GM23338 (cell line): ENCODE data around the gene GPC6. TPM values are rescaled to one million over a fixed set of nuclear protein-coding genes. Genes with fewer than 3 reads are reported as not detected.

Experiments
- ATAC-seq: fragments of 200-7000 bp; cut with Tn5 transposase; 3 replicates; pipeline ENCODE4 v1.9.1; 2020
- DNase-seq: peaks from one replicate; pipeline ENCODE4 v3.0.0-alpha.2; 2015; ENCODE audit warnings: low spot score
- H2AFZ ChIP-seq: fragments of 200-600 bp; sonication (generic); 2 replicates; pipeline ENCODE4 v1.8.0; 2016; ENCODE audit warnings: antibody characterized with exemption, mild to moderate bottlenecking, moderate library complexity
- H3F3A ChIP-seq: fragments of 200-600 bp; sonication (generic); replicated peaks from 2 replicates; pipeline ENCODE4 v1.8.0; 2017; ENCODE audit warnings: antibody characterized with exemption, mixed run types, low read depth
- H3K27ac ChIP-seq: fragments of 200-600 bp; sonication (generic); 2 replicates; pipeline ENCODE4 v1.6.1; 2016; ENCODE audit warnings: low read depth
- H3K27me3 ChIP-seq: fragments of 200-600 bp; sonication (generic); 2 replicates; pipeline ENCODE4 v1.8.0; 2016; ENCODE audit warnings: mild to moderate bottlenecking, mixed run types, moderate library complexity; ENCODE audit not compliant: insufficient read depth
- H3K36me3 ChIP-seq: fragments of 200-600 bp; sonication (generic); 2 replicates; pipeline ENCODE4 v1.8.0; 2016; ENCODE audit warnings: mild to moderate bottlenecking; ENCODE audit not compliant: insufficient read depth
- H3K4me1 ChIP-seq: fragments of 200-600 bp; sonication (generic); 2 replicates; pipeline ENCODE4 v1.8.0; 2016; ENCODE audit warnings: mild to moderate bottlenecking, moderate library complexity; ENCODE audit not compliant: insufficient read depth
- H3K4me2 ChIP-seq: fragments of 200-600 bp; sonication (generic); 2 replicates; pipeline ENCODE4 v1.7.1; 2017; ENCODE audit warnings: mixed run types
- H3K4me3 ChIP-seq: fragments of 200-600 bp; sonication (generic); 2 replicates; pipeline ENCODE4 v1.6.1; 2016; ENCODE audit warnings: mixed run types
- H3K79me2 ChIP-seq: fragments of 200-600 bp; sonication (generic); replicated peaks from 2 replicates; pipeline ENCODE4 v1.8.0; 2017; ENCODE audit warnings: mild to moderate bottlenecking; ENCODE audit not compliant: insufficient read depth
- H3K9me2 ChIP-seq: fragments of 200-600 bp; sonication (generic); 2 replicates; pipeline ENCODE4 v1.8.0; 2017; ENCODE audit not compliant: insufficient read depth
- H4K20me1 ChIP-seq: fragments of 200-600 bp; sonication (generic); replicated peaks from 2 replicates; pipeline ENCODE4 v1.8.0; 2017; ENCODE audit warnings: mild to moderate bottlenecking; ENCODE audit not compliant: insufficient read depth
- H3K27ac Mint-ChIP-seq: 2 replicates; pipeline ENCODE4 v1.8.0; 2020; ENCODE audit warnings: inconsistent platforms, mild to moderate bottlenecking, moderate library complexity, mixed read lengths
- H3K27me3 Mint-ChIP-seq: 3 replicates; pipeline ENCODE4 v1.8.0; 2022; ENCODE audit warnings: low read depth, mild to moderate bottlenecking, moderate library complexity, mixed read lengths, inconsistent platforms; ENCODE audit not compliant: insufficient read depth, poor library complexity
- H3K36me3 Mint-ChIP-seq: 3 replicates; pipeline ENCODE4 v1.8.0; 2021; ENCODE audit warnings: low read depth, mild to moderate bottlenecking, inconsistent platforms, moderate library complexity, mixed read lengths
- H3K4me1 Mint-ChIP-seq: 3 replicates; pipeline ENCODE4 v1.8.0; 2020; ENCODE audit warnings: mild to moderate bottlenecking, inconsistent platforms, mixed read lengths
- H3K4me3 Mint-ChIP-seq: 3 replicates; pipeline ENCODE4 v1.8.0; 2021; ENCODE audit warnings: moderate library complexity, mild to moderate bottlenecking, inconsistent platforms, mixed read lengths
- H3K9me3 Mint-ChIP-seq: 3 replicates; pipeline ENCODE4 v1.8.0; 2020; ENCODE audit warnings: moderate library complexity, mild to moderate bottlenecking, inconsistent platforms, mixed read lengths
- CREB1 ChIP-seq: fragments of 250-450 bp; sonication (Bioruptor Pico); IDR thresholded peaks from 2 replicates; pipeline ENCODE4 v1.5.0; 2020; ENCODE audit warnings: low read depth, mild to moderate bottlenecking, moderate library complexity
- EZH2 ChIP-seq: fragments of 200-600 bp; sonication (generic); IDR thresholded peaks from one replicate; pipeline ENCODE4 v1.8.0; 2017; ENCODE audit warnings: antibody characterized with exemption, mild to moderate bottlenecking, low read depth; ENCODE audit not compliant: unreplicated experiment
- EZH2phosphoT487 ChIP-seq: fragments of 200-600 bp; sonication (generic); IDR thresholded peaks from one replicate; pipeline ENCODE4 v1.8.1; 2018; ENCODE audit warnings: antibody characterized with exemption; ENCODE audit not compliant: unreplicated experiment
- JUNB ChIP-seq: IDR thresholded peaks from one replicate; pipeline ENCODE4 v1.6.1; 2016; ENCODE audit warnings: antibody characterized with exemption; ENCODE audit not compliant: unreplicated experiment
- NANOG ChIP-seq: IDR thresholded peaks from 2 replicates; pipeline ENCODE4 v1.6.1; 2016; ENCODE audit warnings: antibody characterized with exemption, borderline replicate concordance
- POLR2AphosphoS5 ChIP-seq: IDR thresholded peaks from 2 replicates; pipeline ENCODE4 v1.6.1; 2016; ENCODE audit warnings: antibody characterized with exemption, low read depth
- STAT1 ChIP-seq: IDR thresholded peaks from one replicate; pipeline ENCODE4 v1.6.1; 2016; ENCODE audit warnings: antibody characterized with exemption; ENCODE audit not compliant: unreplicated experiment
- ZNF114 ChIP-seq: fragments of 250-450 bp; sonication (Bioruptor Pico); IDR thresholded peaks from 2 replicates; pipeline ENCODE4 v1.5.0; 2020; ENCODE audit warnings: mild to moderate bottlenecking, moderate library complexity
- ZNF331 ChIP-seq: fragments of 250-450 bp; sonication (Bioruptor Pico); IDR thresholded peaks from 2 replicates; pipeline ENCODE4 v1.5.0; 2020; ENCODE audit warnings: low read depth, mild to moderate bottlenecking, moderate library complexity
- polyA plus RNA-seq: library from polyadenylated mRNA; unstranded; fragments of >200 nt; fragmentation: Nextera tagmentation; extraction: Ambion mirVana; gene quantifications from 2 replicates; pipeline ENCODE4 v1.2.1, GENCODE V29; 2016
- total RNA-seq: library from RNA; depleted of rRNA; stranded (reverse); fragments of >200 nt; shearing (Covaris generic); gene quantifications from 2 replicates; pipeline ENCODE4 v1.2.3, GENCODE V29; 2014
- TF ChIP-seq, protein P1 (sequence below): IDR thresholded peaks from 2 replicates; pipeline ENCODE4 v1.6.1; 2016; ENCODE audit warnings: antibody characterized with exemption
- TF ChIP-seq, protein P2 (sequence below): IDR thresholded peaks from one replicate; pipeline ENCODE4 v1.6.1; 2018; ENCODE audit warnings: antibody characterized with exemption; ENCODE audit not compliant: unreplicated experiment
- TF ChIP-seq, protein P3 (sequence below), 2 experiments: fragments of 200-600 bp in 1 of 2; sonication (generic) in 1 of 2; conservative IDR thresholded peaks; 2 replicates each; pipeline versions ENCODE4 v1.5.1 to v1.6.1; 2016 to 2017; ENCODE audit warnings: antibody characterized with exemption in 2 of 2, low read depth in 2 of 2, mild to moderate bottlenecking in 2 of 2, moderate library complexity in 1 of 2

The GPC6 gene
- total and polyA plus RNA-seq, 2 experiments from 2014 or later, result 6.4 to 28.6 TPM

DNA sequence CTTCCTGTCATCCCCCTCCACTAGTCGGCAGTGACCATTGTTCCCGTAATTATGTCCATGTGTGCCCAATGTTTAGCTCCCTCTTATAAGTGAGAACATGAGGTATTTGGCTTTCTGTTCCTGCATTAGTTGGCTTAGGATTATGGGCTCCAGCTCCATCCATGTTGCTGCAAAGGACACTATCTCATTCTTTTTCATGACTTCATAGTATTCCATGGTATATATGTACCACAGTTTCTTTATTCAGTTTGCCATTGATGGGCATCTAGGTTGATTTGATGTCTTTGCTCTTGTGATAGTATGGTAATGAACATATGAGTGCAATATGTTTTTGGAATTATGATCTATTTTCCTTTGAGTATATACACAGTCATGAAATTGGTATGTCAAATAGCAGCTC is 730.8 kb downstream of the GPC6 start (continued):
- TF ChIP-seq, protein P1, sequence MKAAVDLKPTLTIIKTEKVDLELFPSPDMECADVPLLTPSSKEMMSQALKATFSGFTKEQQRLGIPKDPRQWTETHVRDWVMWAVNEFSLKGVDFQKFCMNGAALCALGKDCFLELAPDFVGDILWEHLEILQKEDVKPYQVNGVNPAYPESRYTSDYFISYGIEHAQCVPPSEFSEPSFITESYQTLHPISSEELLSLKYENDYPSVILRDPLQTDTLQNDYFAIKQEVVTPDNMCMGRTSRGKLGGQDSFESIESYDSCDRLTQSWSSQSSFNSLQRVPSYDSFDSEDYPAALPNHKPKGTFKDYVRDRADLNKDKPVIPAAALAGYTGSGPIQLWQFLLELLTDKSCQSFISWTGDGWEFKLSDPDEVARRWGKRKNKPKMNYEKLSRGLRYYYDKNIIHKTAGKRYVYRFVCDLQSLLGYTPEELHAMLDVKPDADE, result no peak
- TF ChIP-seq EZH2, result no peak
- TF ChIP-seq STAT1, result no peak

DNA sequence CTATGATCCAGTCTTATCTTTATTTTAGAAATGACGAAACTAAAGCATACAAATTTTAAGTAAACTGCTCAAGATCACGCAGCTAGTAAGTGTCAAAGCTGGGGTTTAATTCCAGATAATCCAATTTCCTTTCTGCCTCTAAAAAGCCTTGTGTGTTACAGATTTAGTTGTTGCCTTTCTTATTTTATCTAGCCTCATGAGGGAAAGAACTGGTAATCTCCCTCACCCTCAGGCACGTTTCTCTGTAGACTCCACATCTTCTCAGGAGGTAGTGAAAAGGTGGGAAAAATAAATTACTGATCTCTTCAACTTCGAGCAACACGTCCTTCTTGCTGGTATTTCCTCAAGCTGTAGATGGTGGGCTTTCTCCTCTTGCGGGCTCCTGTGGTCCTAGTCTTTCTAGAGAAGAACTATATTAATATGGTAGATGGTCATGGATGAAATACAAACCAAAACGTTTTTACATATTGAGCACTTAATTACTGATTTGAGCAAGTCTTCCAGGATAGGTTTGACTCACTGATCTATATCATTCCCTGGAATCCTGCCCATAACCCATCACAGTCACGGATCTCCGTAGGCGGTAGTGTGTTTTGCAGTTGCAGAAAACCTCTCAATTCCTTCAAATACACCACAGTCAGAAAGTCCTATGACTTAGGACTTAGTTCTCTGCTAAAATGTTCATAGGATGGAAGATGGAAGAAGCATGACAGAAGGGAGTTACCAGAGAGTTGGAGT is 733.4 kb downstream of the GPC6 start:
- H3K27ac ChIP-seq, result no peak overlapping the region
- Mint-ChIP-seq H3K4me1 (peaks cover 27% of the 10 kb centered on the region), H3K36me3 (peaks cover 3% of the 10 kb centered on the region; the same call in 1 of the 3 replicates), H3K4me3 (no peak overlapping the region), H3K27me3 (peaks cover under 1% of the 10 kb centered on the region), H3K9me3 (no peaks in the 10 kb centered on the region), H3K27ac (no peak overlapping the region)
- no peak for DNase-seq
- H3K36me3 ChIP-seq, result no peaks in the 10 kb centered on the region
- no peaks in the 10 kb centered on the region for H3F3A ChIP-seq
- H3K4me1 ChIP-seq, result peaks cover 12% of the 10 kb centered on the region; the same call in 1 of the 2 replicates
- ATAC-seq, result no peak
- H3K4me3 ChIP-seq, result no peak overlapping the region
- H4K20me1 ChIP-seq, result no peaks in the 10 kb centered on the region
- no peaks in the 10 kb centered on the region for H3K9me2 ChIP-seq
- H3K27me3 ChIP-seq, result no peaks in the 10 kb centered on the region
- no peak for TF ChIP-seq EZH2phosphoT487
- H2AFZ ChIP-seq, result no peak overlapping the region
- H3K4me2 ChIP-seq, result no peak overlapping the region
- no peaks in the 10 kb centered on the region for H3K79me2 ChIP-seq

DNA sequence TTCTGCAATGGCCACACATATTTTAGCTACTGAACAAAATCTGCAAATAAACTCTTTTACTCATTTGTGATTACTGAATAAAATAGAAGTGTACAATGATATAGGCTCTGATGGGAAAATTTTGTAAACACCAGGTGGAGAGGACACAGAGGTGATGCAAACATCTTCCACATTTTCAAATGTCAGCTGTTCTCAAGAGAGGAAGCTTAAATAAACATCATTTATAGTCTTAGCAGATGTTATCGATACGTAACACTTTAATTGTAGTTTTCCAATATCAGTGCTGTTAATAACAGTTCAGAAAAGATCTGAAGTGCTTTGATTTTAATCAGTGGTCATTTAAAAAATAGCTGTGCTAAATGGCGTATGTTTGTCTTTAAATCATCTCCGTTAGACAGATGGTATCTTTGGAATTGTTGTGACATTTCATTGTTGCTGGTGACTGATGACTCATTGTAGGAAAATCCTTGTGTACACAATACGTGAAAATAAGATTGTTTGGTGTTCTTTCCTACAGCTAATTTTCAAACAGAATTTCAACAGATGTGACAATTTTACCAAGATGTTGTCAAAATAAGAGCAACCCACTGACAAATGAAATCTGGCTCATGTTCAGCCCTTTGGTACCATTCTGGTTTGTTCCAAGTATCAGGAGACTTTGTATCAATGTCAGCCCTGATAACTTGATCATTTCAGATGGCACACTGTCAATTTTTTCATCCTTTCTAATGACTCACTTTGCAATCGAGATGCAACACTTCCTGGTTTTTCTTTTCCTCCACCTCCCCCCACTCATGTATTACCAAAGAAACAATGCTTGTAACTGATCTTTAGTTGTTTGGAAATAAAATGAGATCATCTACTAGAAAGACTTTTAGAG is 736.9 kb downstream of the GPC6 start:
- ATAC-seq (no peak), DNase-seq (no peak)
- Mint-ChIP-seq H3K27me3 (no peaks in the 10 kb centered on the region), H3K4me3 (no peak overlapping the region), H3K9me3 (no peaks in the 10 kb centered on the region), H3K27ac (no peak overlapping the region), H3K4me1 (peaks cover 17% of the 10 kb centered on the region), H3K36me3 (peaks cover 3% of the 10 kb centered on the region; the same call in 1 of the 3 replicates)
- H3F3A ChIP-seq, result no peaks in the 10 kb centered on the region
- no peaks in the 10 kb centered on the region for H3K9me2 ChIP-seq
- no peaks in the 10 kb centered on the region for H4K20me1 ChIP-seq
- no peak overlapping the region for H3K4me3 ChIP-seq
- H3K27ac ChIP-seq, result no peak overlapping the region
- H3K36me3 ChIP-seq, result no peaks in the 10 kb centered on the region
- H3K79me2 ChIP-seq, result no peaks in the 10 kb centered on the region
- H2AFZ ChIP-seq, result no peak overlapping the region
- peaks cover 12% of the 10 kb centered on the region; the same call in 1 of the 2 replicates for H3K4me1 ChIP-seq
- H3K27me3 ChIP-seq, result no peaks in the 10 kb centered on the region
- 0 out of 2 replicates have a peak overlapping the region, but pooled peaks have one; percentile 7 for H3K4me2 ChIP-seq
- no peak for TF ChIP-seq ZNF331 (CRISPR knock-in tag)
- TF ChIP-seq POLR2AphosphoS5, result no peak
- TF ChIP-seq ZNF114 (CRISPR knock-in tag), result no peak
- TF ChIP-seq, protein P2, sequence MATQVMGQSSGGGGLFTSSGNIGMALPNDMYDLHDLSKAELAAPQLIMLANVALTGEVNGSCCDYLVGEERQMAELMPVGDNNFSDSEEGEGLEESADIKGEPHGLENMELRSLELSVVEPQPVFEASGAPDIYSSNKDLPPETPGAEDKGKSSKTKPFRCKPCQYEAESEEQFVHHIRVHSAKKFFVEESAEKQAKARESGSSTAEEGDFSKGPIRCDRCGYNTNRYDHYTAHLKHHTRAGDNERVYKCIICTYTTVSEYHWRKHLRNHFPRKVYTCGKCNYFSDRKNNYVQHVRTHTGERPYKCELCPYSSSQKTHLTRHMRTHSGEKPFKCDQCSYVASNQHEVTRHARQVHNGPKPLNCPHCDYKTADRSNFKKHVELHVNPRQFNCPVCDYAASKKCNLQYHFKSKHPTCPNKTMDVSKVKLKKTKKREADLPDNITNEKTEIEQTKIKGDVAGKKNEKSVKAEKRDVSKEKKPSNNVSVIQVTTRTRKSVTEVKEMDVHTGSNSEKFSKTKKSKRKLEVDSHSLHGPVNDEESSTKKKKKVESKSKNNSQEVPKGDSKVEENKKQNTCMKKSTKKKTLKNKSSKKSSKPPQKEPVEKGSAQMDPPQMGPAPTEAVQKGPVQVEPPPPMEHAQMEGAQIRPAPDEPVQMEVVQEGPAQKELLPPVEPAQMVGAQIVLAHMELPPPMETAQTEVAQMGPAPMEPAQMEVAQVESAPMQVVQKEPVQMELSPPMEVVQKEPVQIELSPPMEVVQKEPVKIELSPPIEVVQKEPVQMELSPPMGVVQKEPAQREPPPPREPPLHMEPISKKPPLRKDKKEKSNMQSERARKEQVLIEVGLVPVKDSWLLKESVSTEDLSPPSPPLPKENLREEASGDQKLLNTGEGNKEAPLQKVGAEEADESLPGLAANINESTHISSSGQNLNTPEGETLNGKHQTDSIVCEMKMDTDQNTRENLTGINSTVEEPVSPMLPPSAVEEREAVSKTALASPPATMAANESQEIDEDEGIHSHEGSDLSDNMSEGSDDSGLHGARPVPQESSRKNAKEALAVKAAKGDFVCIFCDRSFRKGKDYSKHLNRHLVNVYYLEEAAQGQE, result no peak
- TF ChIP-seq JUNB, result no peak
- TF ChIP-seq, protein P1, result no peak
- TF ChIP-seq, protein P3, sequence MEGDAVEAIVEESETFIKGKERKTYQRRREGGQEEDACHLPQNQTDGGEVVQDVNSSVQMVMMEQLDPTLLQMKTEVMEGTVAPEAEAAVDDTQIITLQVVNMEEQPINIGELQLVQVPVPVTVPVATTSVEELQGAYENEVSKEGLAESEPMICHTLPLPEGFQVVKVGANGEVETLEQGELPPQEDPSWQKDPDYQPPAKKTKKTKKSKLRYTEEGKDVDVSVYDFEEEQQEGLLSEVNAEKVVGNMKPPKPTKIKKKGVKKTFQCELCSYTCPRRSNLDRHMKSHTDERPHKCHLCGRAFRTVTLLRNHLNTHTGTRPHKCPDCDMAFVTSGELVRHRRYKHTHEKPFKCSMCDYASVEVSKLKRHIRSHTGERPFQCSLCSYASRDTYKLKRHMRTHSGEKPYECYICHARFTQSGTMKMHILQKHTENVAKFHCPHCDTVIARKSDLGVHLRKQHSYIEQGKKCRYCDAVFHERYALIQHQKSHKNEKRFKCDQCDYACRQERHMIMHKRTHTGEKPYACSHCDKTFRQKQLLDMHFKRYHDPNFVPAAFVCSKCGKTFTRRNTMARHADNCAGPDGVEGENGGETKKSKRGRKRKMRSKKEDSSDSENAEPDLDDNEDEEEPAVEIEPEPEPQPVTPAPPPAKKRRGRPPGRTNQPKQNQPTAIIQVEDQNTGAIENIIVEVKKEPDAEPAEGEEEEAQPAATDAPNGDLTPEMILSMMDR (conservative IDR thresholded peaks at IDR 0.05; ENCODE audit: low read depth in 2 of 2), result no peak
- no peak for TF ChIP-seq STAT1
- TF ChIP-seq NANOG, result no peak
- TF ChIP-seq EZH2, result no peak
- TF ChIP-seq CREB1, result no peak
